Fibroblast of lung (primary cell): ENCODE results near the gene XYLB. TPM values are rescaled to one million over a fixed set of nuclear protein-coding genes. Genes with fewer than 3 reads are reported as not detected.
"Not testable (repeated sequence)": the region's sequence is repeated elsewhere in the genome, so short reads cannot be mapped to it uniquely, and the experiment has no call there.

Experiments
- DNase-seq, 2 donors: peaks; one replicate each; pipeline versions ENCODE4 v3.0.0 to v3.0.0-alpha.2; 2010; ENCODE audit warnings: low read depth in 2 of 2
- H2AFZ ChIP-seq: 2 replicates; pipeline ENCODE4 v1.5.1; 2012; ENCODE audit warnings: low read length, control low read depth, inconsistent platforms
- H3K27ac ChIP-seq: 2 replicates; pipeline ENCODE4 v1.5.1; 2011; ENCODE audit warnings: low read length, control low read depth; ENCODE audit not compliant: insufficient read depth
- H3K27me3 ChIP-seq: 2 replicates; pipeline ENCODE4 v1.5.1; 2011; ENCODE audit warnings: mild to moderate bottlenecking, low read length; ENCODE audit not compliant: control insufficient read depth, insufficient read depth
- H3K36me3 ChIP-seq: 2 replicates; pipeline ENCODE4 v1.5.1; 2011; ENCODE audit warnings: low read length; ENCODE audit not compliant: control insufficient read depth, insufficient read depth
- H3K4me1 ChIP-seq: 2 replicates; pipeline ENCODE4 v1.5.1; 2011; ENCODE audit warnings: low read length; ENCODE audit not compliant: control insufficient read depth, insufficient read depth; ENCODE audit errors: extremely low read depth
- H3K4me2 ChIP-seq: 2 replicates; pipeline ENCODE4 v1.5.1; 2011; ENCODE audit warnings: low read length, control low read depth; ENCODE audit not compliant: insufficient read depth; ENCODE audit errors: extremely low read depth
- H3K4me3 ChIP-seq, 4 experiments: fragments of 200-600 bp in 1 of 4; sonication (generic) in 1 of 4; replicated peaks in 1 of 4; 2 replicates each; pipeline ENCODE4 v1.5.1; 2011 to 2016; ENCODE audit warnings: low read length in 4 of 4, low read depth in 3 of 4, mild to moderate bottlenecking in 3 of 4, control low read depth in 2 of 4, inconsistent platforms in 1 of 4, mixed read lengths in 1 of 4; ENCODE audit not compliant: insufficient read depth in 1 of 4; ENCODE audit errors: control extremely low read depth in 1 of 4
- H3K79me2 ChIP-seq: 2 replicates; pipeline ENCODE4 v1.5.1; 2012; ENCODE audit warnings: mild to moderate bottlenecking, low read length, inconsistent platforms; ENCODE audit not compliant: control insufficient read depth, insufficient read depth
- H3K9ac ChIP-seq: 2 replicates; pipeline ENCODE4 v1.5.1; 2011; ENCODE audit warnings: mild to moderate bottlenecking, low read length, control low read depth; ENCODE audit not compliant: insufficient read depth
- H3K9me3 ChIP-seq: 2 replicates; pipeline ENCODE4 v1.5.1; 2012; ENCODE audit warnings: low read depth, low read length; ENCODE audit not compliant: control insufficient read depth, insufficient read depth
- H4K20me1 ChIP-seq: 2 replicates; pipeline ENCODE4 v1.5.1; 2011; ENCODE audit warnings: low read length; ENCODE audit not compliant: control insufficient read depth, insufficient read depth; ENCODE audit errors: extremely low read depth
- CTCF ChIP-seq, 2 donors: IDR thresholded peaks in 1 of 2; conservative IDR thresholded peaks in 1 of 2; 1 replicate in 1 of 2; 2 replicates in 1 of 2; pipeline ENCODE4 v1.5.1; 2011 to 2012; ENCODE audit warnings: low read length in 2 of 2, control low read depth in 1 of 2, inconsistent platforms in 1 of 2, low read depth in 1 of 2, mild to moderate bottlenecking in 1 of 2
- EZH2 ChIP-seq: IDR thresholded peaks from 2 replicates; pipeline ENCODE4 v1.5.1; 2012; ENCODE audit warnings: low read length, control low read depth, mild to moderate bottlenecking; ENCODE audit errors: missing control alignments
- polyA minus RNA-seq: library from RNA; depleted of rRNA, polyadenylated mRNA; stranded (reverse); fragments of >200 nt; gene quantifications from 2 replicates; pipeline ENCODE4 v1.2.3, GENCODE V29; 2011; ENCODE audit warnings: low replicate concordance
- polyA plus RNA-seq, 2 donors: library from polyadenylated mRNA; depleted of rRNA in 1 of 2; stranded (reverse) in 1 of 2; unstranded in 1 of 2; fragments of >200 nt; gene quantifications; 2 replicates each; pipeline ENCODE4 v1.2.1, GENCODE V29; 2011 to 2012; ENCODE audit warnings: missing spikeins in 1 of 2
- total RNA-seq: library from RNA; depleted of rRNA; stranded (reverse); fragments of >200 nt; gene quantifications from 2 replicates; pipeline ENCODE4 v1.2.1, GENCODE V29; 2014

XYLB gene
- total RNA-seq (4.6 and 5.1 TPM in 2 replicates), polyA plus RNA-seq (2.2 and 4.2 TPM in 2 replicates), polyA minus RNA-seq (6.9 and 7.4 TPM in 2 replicates)
- polyA plus RNA-seq (2012): 1.8 and 2.9 TPM in 2 replicates

- H3K9me3 ChIP-seq: no peaks in the 10 kb centered on the region
- H3K9ac ChIP-seq: peak within 1 kb of the TSS; percentile 59
- peak within 1 kb of the TSS; percentile 92 for H2AFZ ChIP-seq
- peak within 1 kb of the TSS; percentile 86 for H3K4me2 ChIP-seq
- H3K27me3 ChIP-seq: no peaks in the 10 kb centered on the region
- peak within 1 kb of the TSS; percentile 62 to 78 (median 74) for H3K4me3 ChIP-seq
- peak; percentile 76 to 77 for DNase-seq
- H3K79me2 ChIP-seq: no peaks in the 10 kb centered on the region
- no peak for TF ChIP-seq EZH2
- TF ChIP-seq CTCF (conservative IDR thresholded peaks at IDR 0.05 in 1 of 2, IDR thresholded peaks at IDR 0.05 in 1 of 2; ENCODE audit: low read depth in 1 of 2, low read length in 2 of 2): peak; percentile 68 to 70
- H4K20me1 ChIP-seq: no peaks in the 10 kb centered on the region
- H3K36me3 ChIP-seq: no peaks in the 10 kb centered on the region
- H3K4me1 ChIP-seq: peaks cover 2% of the 10 kb centered on the region
- H3K27ac ChIP-seq: peak within 1 kb of the TSS; percentile 42
Observed at GRCh38 chr3:38346587-38347410, at the start of gene XYLB. TSS of gene XYLB (plus strand) at chr3:38346785. CDS start at chr3:38346869, 84 bp downstream.

- not testable (repeated sequence) for H2AFZ ChIP-seq, H3K79me2 ChIP-seq, H3K4me1 ChIP-seq, H3K9ac ChIP-seq, H3K27ac ChIP-seq, DNase-seq, H3K27me3 ChIP-seq, H3K9me3 ChIP-seq, H3K4me3 ChIP-seq, H3K4me2 ChIP-seq, H4K20me1 ChIP-seq, H3K36me3 ChIP-seq
Observed at GRCh38 chr3:38297053-38297452, 49.5 kb upstream of the XYLB start.

- H3K36me3 ChIP-seq: no peaks in the 10 kb centered on the region
- no peak for TF ChIP-seq CTCF (conservative IDR thresholded peaks at IDR 0.05 in 1 of 2, IDR thresholded peaks at IDR 0.05 in 1 of 2; ENCODE audit: low read depth in 1 of 2, low read length in 2 of 2)
- no peak for TF ChIP-seq EZH2
- H3K4me3 ChIP-seq: no peak overlapping the region
- peaks cover 3% of the 10 kb centered on the region for H3K27me3 ChIP-seq
- H3K4me2 ChIP-seq: no peak overlapping the region
- H2AFZ ChIP-seq: no peak overlapping the region
- no peaks in the 10 kb centered on the region for H4K20me1 ChIP-seq
- no peak overlapping the region for H3K27ac ChIP-seq
- H3K79me2 ChIP-seq: no peaks in the 10 kb centered on the region
- H3K4me1 ChIP-seq: no peaks in the 10 kb centered on the region
- no peaks in the 10 kb centered on the region for H3K9me3 ChIP-seq
- no peak for DNase-seq
- H3K9ac ChIP-seq: no peak overlapping the region
Observed at GRCh38 chr3:38297537-38297936, 49.0 kb upstream of the XYLB start.
